ENCODE measurements around the gene FGF9.

Gene FGF9

GRCh38 chr13:21674490-21675009 lies 3.7 kb downstream of the FGF9 start:
- H3K27ac ChIP-seq: no peak overlapping the region
- DNase-seq (ENCODE audit: low spot score): no peak
- H3K4me3 ChIP-seq: peak overlapping the region; percentile 79
- TF ChIP-seq, protein P1, sequence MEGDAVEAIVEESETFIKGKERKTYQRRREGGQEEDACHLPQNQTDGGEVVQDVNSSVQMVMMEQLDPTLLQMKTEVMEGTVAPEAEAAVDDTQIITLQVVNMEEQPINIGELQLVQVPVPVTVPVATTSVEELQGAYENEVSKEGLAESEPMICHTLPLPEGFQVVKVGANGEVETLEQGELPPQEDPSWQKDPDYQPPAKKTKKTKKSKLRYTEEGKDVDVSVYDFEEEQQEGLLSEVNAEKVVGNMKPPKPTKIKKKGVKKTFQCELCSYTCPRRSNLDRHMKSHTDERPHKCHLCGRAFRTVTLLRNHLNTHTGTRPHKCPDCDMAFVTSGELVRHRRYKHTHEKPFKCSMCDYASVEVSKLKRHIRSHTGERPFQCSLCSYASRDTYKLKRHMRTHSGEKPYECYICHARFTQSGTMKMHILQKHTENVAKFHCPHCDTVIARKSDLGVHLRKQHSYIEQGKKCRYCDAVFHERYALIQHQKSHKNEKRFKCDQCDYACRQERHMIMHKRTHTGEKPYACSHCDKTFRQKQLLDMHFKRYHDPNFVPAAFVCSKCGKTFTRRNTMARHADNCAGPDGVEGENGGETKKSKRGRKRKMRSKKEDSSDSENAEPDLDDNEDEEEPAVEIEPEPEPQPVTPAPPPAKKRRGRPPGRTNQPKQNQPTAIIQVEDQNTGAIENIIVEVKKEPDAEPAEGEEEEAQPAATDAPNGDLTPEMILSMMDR (IDR thresholded peaks at IDR 0.05): no peak

DNA sequence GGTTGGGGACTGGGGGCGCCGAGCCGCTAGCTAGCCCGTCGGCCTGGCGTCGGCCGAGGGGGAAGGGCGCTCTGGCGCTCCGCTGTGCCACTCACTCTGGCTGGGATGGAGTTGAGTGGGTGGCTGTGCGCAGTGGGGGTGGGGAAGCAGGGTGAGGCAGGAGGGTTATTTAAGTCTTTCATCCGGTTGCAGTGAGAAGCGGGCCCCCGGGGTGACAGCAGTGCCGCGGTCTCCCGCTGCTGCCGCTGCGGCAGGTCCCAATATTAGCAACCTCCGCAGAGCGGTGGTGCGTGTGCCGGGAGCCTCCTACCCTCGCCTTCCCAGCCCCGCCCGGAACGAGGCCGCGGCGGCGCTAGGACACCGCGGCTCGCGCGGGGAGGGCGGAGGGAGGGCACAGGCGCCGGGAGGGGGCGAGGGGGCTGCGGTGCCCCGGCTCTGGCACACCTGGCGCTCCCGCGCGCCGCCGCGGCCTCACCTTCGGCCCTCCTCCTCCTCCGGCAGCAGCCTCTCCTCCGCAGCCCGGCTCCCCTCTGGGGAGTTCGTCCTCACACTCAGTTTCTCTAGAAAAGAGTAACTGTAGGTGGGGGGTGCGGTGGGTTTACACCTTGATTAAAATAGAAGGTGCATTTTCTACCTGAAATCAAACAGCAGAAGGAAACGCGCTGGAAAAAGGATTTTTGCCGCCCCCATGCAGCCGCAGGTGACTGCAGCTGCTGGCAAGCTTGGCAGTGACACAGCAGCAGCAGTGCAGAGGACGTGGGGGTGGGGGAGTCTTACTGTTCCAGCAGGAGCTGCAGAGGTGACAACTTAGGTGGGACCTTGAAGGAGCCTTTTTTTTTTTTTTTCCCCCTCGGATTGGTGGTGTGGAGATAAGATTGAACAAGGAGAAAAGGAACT lies 4.5 kb downstream of the FGF9 start:
- DNase-seq (ENCODE audit: low spot score): no peak
- Histone ChIP-seq H3K4me3 (peak overlapping the region; percentile 79), H3K27ac (no peak overlapping the region)
- TF ChIP-seq, protein P1 (IDR thresholded peaks at IDR 0.05): no peak

- no peak for DNase-seq (ENCODE audit: low spot score)
- Histone ChIP-seq H3K4me3 (no peak overlapping the region), H3K27ac (no peak overlapping the region)
- TF ChIP-seq, protein P1 (IDR thresholded peaks at IDR 0.05): no peak
Observed at GRCh38 chr13:21676611-21677021, 5.7 kb downstream of the FGF9 start.

- no peak overlapping the region for H3K27ac ChIP-seq
- TF ChIP-seq, protein P1 (IDR thresholded peaks at IDR 0.05): no peak
- no peak overlapping the region for H3K4me3 ChIP-seq
- DNase-seq (ENCODE audit: low spot score): no peak
Observed at GRCh38 chr13:21677075-21677623, 6.3 kb downstream of the FGF9 start.

GRCh38 chr13:21683034-21683733 lies 12.3 kb downstream of the FGF9 start:
- H3K4me3 ChIP-seq: no peak overlapping the region
- TF ChIP-seq, protein P1 (IDR thresholded peaks at IDR 0.05): no peak
- DNase-seq (ENCODE audit: low spot score): no peak
- H3K27ac ChIP-seq: no peak overlapping the region

DNA sequence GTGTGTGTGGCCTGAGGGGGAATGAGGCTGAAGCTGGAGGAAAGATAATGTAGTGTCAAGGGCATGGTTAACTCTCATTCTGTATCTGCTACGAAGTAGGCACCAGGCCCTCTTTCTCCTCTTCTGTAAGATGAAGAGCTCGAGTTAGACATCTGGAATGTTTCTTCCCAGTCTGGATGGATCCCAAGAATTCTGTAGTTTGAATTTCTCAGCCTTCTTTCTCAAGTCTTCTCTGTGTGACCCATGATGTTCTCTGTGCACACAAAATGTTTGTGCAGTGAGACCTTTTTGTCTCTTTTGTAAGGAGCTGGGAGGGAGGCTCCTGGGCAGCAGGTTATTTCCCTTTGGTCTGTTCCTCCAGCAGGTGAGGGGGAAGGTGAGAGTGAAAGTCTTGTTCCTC lies 13.7 kb downstream of the FGF9 start:
- H3K27ac ChIP-seq: no peak overlapping the region
- DNase-seq (ENCODE audit: low spot score): no peak
- TF ChIP-seq, protein P1 (IDR thresholded peaks at IDR 0.05): no peak
- H3K4me3 ChIP-seq: no peak overlapping the region
